Endothelial cell of umbilical vein (primary cell): ENCODE measurements around the gene WLS.

Experiments
- EZH2 ChIP-seq: IDR thresholded peaks from 2 replicates; pipeline ENCODE4 v1.6.1; 2012; ENCODE audit warnings: borderline replicate concordance, low read depth, mild to moderate bottlenecking, moderate library complexity, low read length, inconsistent platforms; ENCODE audit not compliant: severe bottlenecking
- FOS ChIP-seq: IDR thresholded peaks from 2 replicates; pipeline ENCODE4 v1.6.1; 2011; ENCODE audit warnings: mild to moderate bottlenecking, low read length, moderate library complexity, borderline replicate concordance; ENCODE audit not compliant: insufficient read depth
- MYC ChIP-seq: IDR thresholded peaks from one replicate; pipeline ENCODE4 v1.6.1; 2011; ENCODE audit warnings: mild to moderate bottlenecking, low read depth, low read length
- POLR2A ChIP-seq: IDR thresholded peaks from 2 replicates; pipeline ENCODE4 v1.6.1; 2012; ENCODE audit warnings: low read depth, mild to moderate bottlenecking, control low read depth, low read length
- POLR2AphosphoS5 ChIP-seq: IDR thresholded peaks from 2 replicates; pipeline ENCODE4 v1.6.1; 2012; ENCODE audit warnings: low read depth, mild to moderate bottlenecking, control low read depth, low read length, moderate library complexity; ENCODE audit not compliant: insufficient read depth
- TF ChIP-seq, protein P1 (sequence below), 2 donors: IDR thresholded peaks; 1 replicate in 1 of 2; 2 replicates in 1 of 2; pipeline ENCODE4 v1.5.1; 2011; ENCODE audit warnings: low read length in 2 of 2, mild to moderate bottlenecking in 2 of 2, moderate library complexity in 2 of 2, control low read depth in 1 of 2, inconsistent platforms in 1 of 2, low read depth in 1 of 2; ENCODE audit not compliant: insufficient read depth in 1 of 2; ENCODE audit errors: extremely low read depth in 1 of 2

DNA sequence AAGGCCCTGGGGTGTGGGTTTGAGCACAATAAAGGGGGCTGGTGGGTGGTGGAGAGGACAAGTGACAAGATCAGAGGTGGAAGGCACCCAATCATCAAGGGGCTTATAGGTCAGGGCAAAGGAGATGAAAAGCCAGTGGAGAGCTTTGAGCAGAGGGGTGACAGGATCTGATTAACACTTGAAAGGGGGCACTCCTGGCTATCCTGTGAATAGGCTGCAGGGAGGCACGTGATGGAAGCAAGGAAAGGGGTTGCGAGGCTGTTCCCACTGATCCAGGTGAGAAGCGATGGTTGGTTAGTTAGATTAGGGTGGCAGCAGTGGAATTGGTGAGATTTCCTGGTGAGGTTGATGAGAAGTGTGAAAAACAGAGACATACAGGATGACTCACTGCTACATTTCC lies 80.6 kb downstream of the WLS start:
- TF ChIP-seq, protein P1, sequence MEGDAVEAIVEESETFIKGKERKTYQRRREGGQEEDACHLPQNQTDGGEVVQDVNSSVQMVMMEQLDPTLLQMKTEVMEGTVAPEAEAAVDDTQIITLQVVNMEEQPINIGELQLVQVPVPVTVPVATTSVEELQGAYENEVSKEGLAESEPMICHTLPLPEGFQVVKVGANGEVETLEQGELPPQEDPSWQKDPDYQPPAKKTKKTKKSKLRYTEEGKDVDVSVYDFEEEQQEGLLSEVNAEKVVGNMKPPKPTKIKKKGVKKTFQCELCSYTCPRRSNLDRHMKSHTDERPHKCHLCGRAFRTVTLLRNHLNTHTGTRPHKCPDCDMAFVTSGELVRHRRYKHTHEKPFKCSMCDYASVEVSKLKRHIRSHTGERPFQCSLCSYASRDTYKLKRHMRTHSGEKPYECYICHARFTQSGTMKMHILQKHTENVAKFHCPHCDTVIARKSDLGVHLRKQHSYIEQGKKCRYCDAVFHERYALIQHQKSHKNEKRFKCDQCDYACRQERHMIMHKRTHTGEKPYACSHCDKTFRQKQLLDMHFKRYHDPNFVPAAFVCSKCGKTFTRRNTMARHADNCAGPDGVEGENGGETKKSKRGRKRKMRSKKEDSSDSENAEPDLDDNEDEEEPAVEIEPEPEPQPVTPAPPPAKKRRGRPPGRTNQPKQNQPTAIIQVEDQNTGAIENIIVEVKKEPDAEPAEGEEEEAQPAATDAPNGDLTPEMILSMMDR (IDR thresholded peaks at IDR 0.05; ENCODE audit: extremely low read depth in 1 of 2, insufficient read depth in 1 of 2, low read depth in 1 of 2, low read length in 2 of 2): no peak
- TF ChIP-seq POLR2AphosphoS5 (no peak), MYC (no peak), EZH2 (no peak), FOS (peak; percentile 48), POLR2A (no peak)
